CD4-positive, alpha-beta T cell treated with Interleukin-6 at 100 ng/mL for 8 hours (primary cell): ENCODE measurements around the gene G6PC3.

ENCODE experiments used
- DNase-seq: peaks from one replicate; pipeline ENCODE4 v3.0.0-alpha.2; 2020; ENCODE audit warnings: mixed read lengths, low spot score

G6PC3 gene

GRCh38 chr17:44059101-44059892 is 11.2 kb upstream of the G6PC3 start:
- DNase-seq, result no peak

DNA sequence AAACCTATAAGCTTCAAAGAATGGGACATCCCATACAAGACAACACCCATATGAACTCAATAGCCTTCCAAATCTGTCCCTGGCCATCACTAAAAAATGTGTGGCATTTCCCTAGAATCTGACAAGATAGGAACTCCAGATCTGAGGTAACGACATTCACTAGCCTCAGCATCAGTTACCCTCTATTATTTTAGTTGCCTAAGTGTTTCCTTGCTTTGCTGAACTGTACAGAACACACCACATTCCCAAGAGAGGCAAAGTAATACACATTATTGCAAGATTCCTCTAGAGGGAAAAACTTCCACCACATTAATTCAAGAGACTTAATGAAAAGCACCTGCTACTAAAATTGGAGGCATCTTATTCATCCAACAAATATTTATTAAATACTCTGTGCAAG is 9.1 kb upstream of the G6PC3 start:
- DNase-seq, result no peak

GRCh38 chr17:44062871-44063270 is 7.7 kb upstream of the G6PC3 start:
- DNase-seq, result no peak

DNA sequence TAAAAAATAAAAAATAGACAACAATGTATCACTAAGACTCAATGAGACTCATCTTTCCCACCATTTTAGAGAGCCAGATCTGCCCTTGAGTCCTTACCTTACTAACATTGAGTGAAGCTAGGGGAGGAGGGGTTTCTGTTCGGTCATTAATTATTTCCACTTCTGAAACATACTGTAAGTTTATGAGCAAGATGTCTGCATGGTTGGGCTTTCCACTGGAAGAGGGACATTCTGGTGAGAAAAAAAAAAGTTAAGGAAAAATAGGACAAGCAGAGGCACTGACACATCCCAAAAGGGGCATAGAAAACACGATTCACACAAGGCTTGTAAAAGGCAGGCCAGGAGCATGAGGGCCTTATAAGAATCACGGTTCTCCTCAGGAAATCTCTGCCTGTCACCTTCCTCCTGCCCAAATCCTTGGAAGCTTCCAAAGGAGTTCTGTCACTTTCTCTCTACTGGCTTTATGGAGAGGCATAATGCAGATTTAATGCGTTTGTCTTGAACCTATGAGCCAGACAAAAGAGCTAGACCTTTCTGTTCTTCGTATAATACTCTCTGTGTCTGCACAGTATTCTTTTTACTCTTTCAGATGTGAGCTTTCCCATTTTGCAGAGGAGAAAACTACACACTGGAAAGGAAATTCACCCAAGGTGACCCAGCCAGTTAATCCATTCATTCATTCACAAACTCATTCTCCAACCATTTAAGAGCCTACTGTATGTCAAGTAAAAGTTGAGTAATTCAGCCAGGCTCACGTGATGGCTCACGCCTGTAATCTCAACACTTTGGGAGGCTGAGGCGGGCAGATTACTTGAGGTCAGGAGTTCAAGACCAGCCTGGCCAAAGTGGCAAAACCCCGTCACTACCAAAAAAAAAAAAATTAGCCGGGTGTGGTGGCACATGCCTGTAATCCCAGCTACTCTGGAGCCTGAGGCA is 6.6 kb upstream of the G6PC3 start:
- no peak for DNase-seq

DNA sequence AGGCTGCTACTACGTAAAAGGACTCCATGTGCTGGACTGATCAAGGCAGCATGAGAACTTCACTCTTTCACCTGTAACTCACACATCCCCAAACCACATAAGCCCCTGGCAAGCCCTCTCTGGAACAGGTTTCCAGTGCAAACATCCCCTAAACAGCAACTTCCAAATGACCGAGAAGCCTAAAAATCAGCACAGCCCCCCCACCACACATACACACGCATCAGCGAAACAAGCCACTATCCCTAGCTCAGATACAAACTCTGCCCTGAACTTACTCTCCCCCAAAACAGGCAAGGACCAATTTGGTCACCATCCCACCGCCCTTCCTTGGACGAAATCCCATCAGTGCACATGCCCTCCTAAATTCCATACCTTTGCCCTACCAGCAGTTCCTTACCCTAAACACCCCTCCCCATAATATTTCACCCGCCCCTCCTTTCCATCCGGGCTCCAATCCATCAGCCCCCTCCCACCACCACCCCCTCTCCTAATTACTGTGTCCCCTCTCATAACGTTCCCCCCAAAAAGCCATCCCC is 4.8 kb upstream of the G6PC3 start:
- DNase-seq, result no peak

- DNase-seq, result peak; percentile 83
These were observed 4.2 kb upstream of the G6PC3 start, which contains the start of gene LSM12 for GRCh38 chr17:44066204-44066930. TSS of gene LSM12 (minus strand) at chr17:44066671. CDS start at chr17:44066587, 84 bp downstream.

GRCh38 chr17:44067545-44067940 is 3.0 kb upstream of the G6PC3 start:
- no peak for DNase-seq

- no peak for DNase-seq
These were observed 521 bp upstream of the G6PC3 start for GRCh38 chr17:44069974-44070454.

DNA sequence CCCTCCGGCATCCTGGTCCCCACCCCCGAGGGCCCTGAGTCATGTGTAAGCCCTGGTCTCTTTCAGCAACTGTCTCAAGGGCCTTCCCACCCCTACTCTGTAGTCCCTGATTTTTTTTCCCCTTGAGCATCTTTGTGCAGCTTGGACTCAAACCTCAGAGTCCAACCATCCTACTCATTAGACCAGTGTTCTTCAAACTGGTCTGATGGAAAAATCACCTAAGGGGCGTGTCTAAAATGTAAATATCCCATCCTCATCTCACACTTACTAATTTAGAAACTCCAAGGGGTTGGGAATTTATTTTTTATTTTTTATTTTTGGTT is 624 bp downstream of the G6PC3 start:
- no peak for DNase-seq

DNA sequence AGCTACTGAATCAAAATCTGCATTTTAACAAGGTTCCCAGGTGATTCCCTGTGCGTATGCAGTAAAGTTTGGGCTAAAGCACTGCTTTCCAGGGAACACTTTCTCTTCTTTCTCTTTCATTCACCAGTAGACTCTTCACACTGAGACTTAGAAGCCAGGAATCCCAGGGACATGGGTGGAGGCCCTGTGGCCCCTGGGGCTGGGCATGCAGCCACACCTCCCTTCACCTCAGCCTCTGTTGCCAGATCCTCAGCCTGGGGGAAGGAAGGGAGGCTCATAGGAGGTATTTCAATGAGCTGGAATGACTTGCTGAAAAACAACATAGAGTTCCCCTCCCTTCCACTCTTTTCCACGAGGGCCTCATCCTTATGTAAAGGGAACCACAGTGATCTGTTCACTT is 1.2 kb downstream of the G6PC3 start:
- DNase-seq, result no peak

DNA sequence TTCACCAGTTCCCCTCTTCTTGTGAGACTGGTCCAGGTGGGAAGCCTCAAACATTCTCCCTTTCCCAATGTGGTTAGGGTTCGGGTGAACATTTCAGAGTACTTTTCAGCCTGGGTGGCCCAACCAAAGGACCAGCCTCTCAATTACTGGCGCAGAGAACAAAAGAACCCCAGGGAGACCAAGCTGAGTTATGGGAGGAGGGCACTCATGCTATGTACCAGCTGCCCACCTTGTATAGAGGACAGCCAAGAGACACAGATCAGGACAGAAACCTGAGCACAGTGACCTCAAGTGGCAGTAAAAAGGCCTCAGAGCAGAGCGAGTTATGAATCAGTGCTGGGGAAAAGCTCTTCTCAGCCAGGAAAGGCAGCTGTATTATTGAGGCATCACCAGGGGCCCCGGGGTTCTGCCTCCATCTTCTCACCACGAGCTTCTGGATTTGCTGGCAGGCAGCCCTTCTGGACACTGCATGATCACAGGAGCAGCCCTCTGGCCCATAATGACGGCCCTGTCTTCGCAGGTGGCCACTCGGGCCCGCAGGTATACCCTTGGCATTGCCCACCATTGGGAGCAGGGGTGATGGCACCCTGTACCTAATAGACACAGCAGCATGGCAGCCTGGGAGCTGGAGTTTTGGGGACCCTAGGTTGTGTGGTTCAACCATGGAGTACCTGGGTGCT is 3.8 kb downstream of the G6PC3 start:
- no peak for DNase-seq

DNA sequence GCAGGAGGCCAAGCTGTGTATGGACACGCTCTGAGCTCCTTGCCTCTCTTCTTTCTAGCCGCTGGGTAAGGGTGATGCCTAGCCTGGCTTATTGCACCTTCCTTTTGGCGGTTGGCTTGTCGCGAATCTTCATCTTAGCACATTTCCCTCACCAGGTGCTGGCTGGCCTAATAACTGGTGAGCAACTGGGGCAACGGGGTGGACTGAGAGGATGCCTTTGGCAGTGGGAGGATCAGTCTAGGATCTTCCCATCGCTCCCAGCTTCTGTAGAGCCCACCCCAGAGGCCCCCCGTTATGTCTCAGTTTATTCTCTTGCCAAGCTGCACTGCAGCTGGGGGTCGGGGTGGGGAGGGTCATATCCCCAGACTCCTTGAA is 4.4 kb downstream of the G6PC3 start:
- DNase-seq, result no peak

DNA sequence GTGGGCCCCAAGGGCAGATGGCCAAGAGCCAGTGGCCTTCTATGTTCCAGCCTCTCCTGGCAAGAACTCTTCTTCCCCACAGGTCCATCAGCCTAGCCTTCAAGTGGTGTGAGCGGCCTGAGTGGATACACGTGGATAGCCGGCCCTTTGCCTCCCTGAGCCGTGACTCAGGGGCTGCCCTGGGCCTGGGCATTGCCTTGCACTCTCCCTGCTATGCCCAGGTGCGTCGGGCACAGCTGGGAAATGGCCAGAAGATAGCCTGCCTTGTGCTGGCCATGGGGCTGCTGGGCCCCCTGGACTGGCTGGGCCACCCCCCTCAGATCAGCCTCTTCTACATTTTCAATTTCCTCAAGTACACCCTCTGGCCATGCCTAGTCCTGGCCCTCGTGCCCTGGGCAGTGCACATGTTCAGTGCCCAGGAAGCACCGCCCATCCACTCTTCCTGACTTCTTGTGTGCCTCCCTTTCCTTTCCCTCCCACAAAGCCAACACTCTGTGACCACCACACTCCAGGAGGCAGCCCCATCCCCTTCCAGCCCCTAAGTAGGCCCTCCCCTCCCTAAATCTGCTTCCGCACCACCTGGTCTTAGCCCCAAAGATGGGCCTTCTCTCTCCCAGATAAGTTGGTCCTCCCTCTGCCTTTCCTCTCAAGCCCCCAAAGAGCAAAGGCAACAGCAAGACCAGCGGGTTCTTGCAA is 5.2 kb downstream of the G6PC3 start:
- no peak for DNase-seq

- DNase-seq, result no peak
These were observed 6.4 kb downstream of the G6PC3 start for GRCh38 chr17:44076716-44077594.

- DNase-seq, result no peak
These were observed 7.0 kb downstream of the G6PC3 start for GRCh38 chr17:44077595-44077909.

DNA sequence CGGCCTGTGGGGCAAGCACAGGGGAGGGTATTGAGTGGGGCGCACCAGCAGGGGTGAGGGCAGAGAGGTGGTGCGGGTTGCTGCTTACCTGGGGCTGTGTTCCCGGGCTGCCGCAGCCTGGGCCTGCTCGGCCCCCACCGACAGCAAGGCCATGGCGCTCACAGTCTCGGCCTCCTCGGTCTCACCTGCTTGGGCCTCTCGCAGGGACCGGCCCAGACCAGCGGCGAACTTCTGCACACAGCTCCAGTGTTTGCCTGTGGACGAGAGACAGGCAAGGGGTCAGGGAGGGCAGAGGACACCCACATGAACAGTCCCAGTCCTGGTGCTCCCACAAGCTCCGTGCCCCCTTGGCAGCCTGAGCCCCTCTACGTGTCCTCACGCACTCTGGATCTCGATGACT is 7.9 kb downstream of the G6PC3 start:
- DNase-seq, result no peak

DNA sequence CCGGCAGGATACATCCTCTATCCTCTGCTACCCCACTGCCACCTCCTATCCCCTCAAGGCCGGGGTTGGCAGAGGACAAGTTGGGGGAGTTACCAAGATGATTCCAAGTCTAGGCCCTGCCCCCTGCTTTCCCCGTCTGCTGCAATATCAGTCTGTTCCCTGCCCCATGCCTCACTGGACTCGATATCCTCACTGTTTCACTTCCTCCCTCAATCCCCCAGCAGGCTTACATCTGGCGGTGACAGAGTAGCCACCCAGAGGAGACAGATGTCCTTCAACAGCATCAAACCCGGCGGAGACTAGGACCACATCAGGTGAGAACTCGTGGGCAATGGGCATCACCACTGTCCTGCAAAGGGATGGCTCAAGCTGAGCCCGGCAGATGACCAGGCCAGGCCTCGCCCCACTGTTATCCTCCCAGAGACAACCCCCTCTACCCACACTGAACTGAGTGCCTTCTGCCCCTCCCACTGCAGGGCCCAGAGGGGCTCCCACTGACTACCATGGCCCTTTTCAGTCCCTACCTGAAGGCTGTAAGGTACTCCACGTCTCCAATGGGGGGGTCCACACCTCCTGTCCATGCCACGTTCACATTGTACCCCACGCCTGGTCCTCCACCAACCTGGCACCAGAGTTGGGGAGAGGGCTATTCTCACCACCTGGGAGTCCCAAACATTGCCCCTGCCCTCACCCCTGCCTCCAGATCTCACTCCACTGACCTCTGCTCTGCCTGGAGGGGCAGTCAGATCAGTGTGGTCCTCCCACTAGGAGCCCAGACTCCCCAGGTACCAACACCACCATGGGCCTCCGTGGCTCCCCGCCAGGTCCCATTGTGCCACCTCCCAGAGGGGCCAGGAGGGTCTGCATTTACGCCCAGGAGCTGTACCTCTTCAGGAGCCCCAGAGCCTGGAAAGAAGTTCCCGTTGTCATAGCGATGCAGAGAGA is 9.6 kb downstream of the G6PC3 start:
- no peak for DNase-seq

GRCh38 chr17:44081681-44082080 is 11.1 kb downstream of the G6PC3 start:
- no peak for DNase-seq
